NCI-H2196 (cell line): ENCODE results near the gene NCAM1.
"Not testable (repeated sequence)": the region's sequence is repeated elsewhere in the genome, so short reads cannot be mapped to it uniquely, and the experiment has no call there.

Source experiments
- DNase-seq: peaks from one replicate; lab custom pipeline; 2025; ENCODE audit not compliant: unreplicated experiment; lab: John Stamatoyannopoulos, UW

Gene NCAM1

DNA sequence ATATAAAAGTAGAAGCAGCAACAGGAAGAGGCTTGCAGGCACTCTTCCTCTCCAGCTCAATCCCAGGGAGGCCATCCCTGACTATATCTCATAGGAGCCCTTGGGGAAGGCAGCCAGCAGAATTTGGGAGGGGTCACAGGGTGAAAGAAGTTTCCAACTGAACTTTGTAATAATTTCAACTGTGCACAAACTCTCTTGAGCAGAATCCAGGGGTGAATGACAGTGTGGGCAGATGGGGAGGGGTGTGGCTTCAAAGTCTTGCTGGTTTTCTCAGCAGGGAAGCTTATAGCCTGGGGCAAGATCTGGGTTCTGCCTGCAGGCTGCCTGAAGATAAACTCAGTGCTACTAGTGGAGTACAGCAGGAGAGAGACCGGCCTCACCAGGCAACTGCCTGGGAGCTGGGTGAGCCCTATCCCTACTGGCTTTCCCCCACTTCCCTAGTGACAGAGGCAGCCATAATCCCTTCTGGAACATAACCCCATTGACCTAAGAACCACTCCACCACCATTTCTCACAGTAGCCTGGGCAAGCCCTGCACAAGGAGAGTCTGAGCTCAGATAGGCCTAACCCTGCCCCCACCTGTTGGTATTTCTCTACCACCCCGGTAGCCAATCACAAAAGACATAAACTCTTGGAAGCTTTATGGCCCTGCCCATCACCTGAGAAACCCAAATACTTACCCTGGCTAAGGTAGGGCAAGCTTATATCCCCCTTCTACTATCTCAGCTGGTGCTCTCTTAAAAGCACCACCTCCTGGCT lies 335.4 kb downstream of the NCAM1 start:
- no peak for DNase-seq

DNA sequence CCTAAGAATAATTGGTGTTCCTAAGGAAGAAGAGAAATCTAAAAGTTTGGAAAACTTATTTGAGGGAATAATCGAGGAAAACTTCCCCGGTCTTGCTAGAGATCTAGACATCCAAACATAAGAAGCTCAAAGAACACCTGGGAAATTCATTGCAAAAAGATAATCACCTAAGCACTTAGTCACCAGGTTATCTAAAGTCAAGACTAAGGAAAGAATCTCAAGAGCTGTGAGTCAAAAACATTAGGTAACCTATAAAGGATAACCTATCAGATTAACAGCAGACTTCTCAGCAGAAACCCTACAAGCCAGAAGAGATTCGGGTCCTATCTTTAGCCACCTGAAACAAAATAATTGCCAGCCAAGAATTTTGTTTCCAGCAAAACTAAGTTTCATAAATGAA lies 337.3 kb downstream of the NCAM1 start:
- DNase-seq, result not testable (repeated sequence)

DNA sequence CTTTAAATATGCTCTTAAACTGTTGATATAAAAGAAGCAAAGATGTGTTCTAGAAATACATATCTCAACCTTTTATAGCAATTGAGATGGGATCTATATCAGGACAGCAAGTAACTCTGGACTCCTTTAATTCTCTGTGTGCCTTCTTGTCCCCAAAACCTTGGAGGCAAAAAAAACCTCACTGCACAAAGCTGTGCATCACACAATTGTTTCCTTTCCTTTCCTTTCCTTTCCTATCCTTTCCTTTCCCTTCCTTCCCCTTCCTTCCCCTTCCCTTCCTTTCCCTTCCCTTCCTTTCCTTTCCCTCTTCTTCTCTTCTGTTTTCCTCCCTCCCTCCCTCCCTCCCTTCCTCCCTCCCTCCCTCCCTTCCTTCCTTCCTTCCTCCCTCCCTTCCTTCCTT lies 343.7 kb downstream of the NCAM1 start:
- DNase-seq, result no peak

DNA sequence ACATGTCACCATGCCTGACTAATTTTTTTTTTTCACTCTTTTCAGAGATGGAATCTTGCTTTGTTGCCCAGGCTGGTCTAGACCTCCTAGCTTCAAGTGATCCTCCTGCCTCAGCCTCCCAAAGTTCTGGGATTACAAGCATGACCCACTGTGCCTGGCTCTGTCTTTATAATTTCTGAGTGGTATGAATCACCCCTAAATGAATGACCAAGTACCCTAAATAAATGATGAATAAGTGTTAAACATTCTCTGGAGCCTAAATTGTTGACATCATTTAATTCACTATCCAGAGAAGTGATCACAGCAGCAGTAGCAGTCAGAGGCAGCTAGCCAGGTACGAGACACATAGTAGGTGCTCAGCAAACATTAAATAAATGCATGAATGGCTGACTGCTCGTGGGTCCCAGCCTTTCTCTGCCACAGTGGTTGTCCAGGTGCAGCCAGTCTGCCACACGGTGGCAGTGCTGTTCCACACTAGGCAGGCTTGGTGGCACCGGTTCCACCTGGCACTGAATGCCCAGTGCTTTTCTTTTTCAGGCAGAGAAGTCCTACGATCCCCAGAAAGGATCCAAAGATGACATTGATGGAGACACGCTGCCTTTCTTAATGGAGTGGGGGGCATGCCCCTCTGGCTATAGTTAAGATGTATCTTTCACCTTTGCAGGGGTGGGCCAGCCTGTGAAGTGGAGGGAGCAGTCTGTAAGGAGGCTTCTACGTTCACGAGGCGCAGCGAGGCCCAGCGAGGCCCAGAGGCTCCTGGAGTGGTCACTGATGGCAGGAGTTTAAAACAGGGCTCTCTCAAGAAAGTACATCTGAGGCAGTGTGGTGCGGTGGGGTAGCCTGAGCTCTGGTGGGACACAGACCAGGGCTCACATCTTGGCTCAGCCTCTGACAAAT lies 344.5 kb downstream of the NCAM1 start:
- peak; percentile 85 for DNase-seq

DNA sequence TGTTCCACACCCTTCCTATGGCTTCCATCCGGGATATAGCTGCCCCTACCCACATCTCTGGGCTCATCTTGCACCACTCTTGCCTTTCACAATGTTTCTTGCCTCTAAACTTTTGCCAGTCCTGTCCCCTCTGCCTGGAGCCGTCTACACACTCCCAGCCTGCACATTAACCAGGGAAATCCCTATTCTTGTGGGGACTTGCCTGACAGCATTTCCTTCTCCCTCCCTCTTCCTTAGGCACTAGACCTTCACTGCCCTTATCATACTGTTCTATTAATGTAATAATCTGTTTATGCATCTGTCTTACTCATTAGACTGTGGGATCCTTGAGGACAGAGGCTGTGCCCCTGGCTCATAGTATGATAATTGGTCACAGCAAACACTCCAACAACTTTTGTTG lies 347.4 kb downstream of the NCAM1 start:
- no peak for DNase-seq

DNA sequence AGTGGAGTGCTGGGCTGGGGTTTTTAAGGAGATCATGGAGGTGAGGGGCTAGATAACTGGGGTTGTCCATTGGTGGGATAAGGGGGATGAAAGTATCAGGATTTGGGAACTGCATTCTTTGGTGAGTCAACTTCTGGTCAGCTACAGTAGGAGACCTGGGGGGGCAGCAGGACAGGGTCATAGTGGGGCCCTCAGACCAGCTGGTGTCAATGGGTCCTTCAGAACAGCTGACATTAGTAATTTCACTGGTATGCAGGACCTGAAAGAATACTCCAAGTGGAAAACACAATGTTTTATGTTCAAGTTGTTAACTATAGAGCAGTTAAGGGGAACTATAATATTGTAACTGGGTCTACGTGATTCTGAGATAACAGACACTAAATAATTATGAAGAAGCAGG lies 350.3 kb downstream of the NCAM1 start:
- no peak for DNase-seq

DNA sequence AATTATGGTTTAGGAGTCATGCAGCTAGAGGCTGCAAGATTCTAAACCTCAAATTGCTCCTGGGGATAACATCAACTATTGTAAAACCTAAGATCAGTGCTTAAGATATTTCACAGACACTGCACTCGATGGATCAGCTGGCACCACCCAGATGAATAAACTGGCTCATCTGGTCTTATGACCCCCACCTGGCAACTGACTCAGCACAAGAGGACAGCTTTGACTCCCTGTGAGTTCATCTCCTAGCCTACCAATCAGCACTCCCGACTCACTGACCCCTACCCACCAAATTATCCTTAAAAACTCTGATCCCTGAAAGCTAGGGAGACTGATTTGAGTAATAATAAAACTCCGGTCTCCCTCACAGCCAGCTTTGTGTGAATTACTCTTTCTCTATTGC lies 352.4 kb downstream of the NCAM1 start:
- no peak for DNase-seq

DNA sequence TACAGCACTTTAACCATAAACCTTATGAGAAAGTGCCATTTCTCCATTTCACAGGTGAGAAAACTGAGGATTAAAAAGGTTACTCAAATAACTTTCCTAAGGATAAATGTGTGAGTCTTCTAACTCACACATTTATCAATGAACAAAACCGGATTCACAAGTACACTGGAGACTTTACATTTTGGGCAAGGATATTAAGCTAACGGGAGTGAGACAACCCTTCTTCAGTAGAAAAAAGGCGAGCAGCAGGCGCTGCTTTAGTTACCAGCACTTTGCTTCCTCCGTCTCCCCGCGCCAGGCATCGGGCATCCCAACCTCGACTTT lies 352.8 kb downstream of the NCAM1 start:
- DNase-seq, result no peak

DNA sequence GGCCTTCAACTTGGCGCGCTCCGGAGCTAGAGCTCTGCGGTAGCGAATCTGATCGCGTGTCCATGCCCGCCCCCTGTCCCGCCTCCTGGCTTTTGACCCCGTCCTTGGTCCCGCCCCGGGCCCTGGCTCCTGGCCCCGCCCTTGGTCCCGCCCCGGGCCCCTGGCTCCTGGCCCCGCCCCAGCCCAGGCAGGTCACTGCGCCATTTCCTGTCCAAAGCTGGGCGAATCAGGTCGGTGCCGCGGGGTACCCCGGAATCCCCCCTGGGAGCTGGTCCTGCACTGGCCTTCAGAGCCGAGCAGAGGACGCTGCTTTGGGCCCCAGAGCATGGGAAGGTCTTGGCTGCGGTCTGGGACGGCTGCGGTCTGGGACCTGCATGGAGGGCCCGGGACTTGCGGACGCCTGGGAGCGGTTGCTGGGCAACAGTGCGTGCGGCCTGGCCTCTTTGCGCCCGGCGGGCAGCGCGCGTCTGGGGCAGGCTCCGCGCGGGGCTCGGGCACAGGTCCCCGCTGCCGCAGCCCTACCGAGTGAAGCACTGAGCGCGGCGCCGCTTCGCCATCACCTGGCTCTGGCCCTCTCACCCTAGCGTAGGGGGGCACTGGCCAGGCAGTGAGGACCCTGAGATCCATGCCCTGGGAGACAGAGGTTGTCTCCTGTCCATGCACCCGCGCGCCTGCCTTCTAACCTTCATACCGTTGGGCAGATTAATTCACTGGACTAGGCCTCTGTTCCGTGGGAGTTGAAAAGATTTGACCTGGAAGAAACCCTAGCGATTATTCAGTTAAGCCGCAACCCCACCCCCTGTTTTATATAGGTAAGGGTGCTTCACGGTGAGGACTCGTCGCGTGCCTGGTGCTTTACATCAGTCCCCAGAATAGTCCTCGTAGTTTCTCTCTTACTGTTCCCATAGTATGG lies 353.4 kb downstream of the NCAM1 start, which contains the start of gene TTC12:
TSS of gene TTC12 (plus strand) at position 195 of the 913 bp plus-strand sequence. CDS start 1,675 bp downstream, outside the sequence.
- DNase-seq, result peak; percentile 93

DNA sequence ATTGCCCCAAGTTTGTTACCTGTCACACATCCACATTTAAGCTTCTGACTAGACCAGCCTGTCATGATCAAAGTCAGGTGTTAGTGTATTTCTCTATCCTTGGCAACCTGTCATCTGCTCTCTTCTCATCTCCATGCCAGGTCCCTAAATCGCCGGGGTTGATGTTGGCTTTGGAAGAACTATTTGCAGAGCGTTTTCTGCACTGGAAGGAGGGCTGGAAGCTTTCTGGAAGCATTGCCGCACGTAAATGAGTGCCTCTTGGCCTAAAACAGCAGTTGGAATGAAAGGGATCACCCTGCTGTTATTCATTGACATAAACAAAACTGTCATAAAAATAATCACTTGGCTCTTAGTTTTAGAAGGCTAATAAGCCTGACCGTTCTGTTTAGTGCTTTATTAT lies 354.6 kb downstream of the NCAM1 start:
- no peak for DNase-seq

DNA sequence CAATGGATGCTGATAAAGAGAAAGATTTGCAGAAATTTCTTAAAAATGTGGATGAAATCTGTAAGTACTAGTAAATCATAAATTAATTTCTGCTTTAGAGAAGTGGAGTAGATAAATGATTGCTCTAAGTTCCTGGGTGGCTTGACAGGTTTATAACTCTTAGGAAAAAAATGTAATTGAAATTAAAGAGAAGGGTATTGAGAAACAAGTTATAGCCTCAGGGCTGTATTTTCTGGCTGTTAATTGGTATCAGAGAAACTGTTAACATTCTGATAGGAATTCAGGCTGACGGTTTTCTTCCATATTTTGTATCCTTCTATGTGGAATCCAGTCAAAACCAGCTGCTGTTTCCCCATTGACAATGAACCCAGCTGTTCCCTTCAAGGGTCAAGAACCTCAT lies 355.0 kb downstream of the NCAM1 start:
- DNase-seq, result no peak

DNA sequence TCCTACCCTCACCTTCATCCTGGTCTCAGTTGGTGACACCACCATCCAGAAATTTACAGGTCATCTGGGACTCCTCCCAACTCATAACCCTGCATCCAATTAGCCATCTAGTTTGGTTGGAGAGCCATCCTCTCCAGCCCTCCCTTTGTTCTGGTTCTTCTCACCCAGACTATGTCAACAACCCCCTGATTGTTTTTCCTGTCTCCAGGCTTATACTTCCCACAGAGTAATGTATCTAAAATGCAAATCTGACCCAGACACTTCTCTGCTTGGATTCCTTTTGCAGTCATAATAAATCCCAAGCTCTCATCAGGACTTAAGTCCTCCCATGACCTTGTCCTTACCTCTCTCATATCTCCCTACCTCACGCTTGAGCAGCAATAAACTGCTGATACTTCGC lies 356.1 kb downstream of the NCAM1 start:
- DNase-seq, result peak; percentile 46

DNA sequence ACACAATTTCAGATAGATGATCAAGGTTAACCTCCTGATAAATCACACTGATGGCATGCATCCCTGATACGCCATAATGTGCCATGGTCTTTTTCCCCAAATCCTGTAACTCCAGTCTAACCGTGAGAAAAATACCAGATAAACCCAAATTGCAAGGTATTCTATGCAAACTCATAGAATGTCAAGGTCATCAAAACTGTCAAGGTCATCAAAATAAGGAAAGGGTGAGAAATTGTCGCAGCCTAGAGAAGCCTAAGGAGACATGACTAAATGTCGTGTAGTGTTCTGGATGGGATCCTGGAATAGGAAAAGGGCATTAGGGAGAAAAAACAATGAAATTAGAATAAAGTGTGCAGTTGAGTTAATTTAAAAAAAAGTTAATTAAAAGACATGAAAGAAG lies 357.9 kb downstream of the NCAM1 start:
- DNase-seq, result no peak

DNA sequence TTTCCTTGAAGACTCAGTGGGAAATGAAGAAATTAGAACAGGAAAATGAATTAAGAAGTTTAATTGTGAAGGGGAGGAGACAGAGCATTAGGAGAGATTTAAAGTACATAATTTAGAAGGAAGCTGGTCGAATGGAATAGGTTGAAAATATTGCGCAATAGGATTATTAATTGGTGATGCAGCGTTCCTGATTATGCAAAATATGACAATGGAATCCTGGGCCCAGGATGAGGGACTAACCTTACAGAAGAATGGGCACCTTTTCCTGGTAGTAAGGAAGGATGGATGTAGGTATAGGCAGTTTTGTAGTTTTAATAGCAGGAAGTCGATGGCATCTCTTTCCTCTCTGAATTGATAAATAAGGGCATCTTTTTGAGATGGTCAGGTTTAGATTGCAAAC lies 360.9 kb downstream of the NCAM1 start:
- no peak for DNase-seq

DNA sequence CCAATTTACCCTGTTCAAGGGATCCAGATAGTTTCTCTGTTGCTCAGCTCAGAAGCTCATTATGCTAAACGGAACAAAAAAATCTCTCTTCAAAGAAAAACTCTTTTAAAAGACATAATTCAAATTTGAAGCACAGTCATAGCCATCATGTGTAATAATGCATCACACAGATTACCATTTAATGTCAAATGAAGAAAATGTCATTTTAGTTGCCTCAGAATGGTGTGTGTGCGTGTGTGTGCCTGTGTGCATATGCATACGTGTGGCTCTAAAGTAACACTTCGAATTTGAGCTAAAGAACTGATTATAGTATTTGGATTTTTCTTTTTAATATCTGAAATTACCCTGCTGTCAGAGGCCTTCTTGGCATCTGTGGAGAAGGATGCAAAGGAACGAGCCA lies 363.0 kb downstream of the NCAM1 start:
- DNase-seq, result no peak
